Hair follicular keratinocyte (primary cell): ENCODE results near the gene SPTLC1. TPM values are rescaled to one million over a fixed set of nuclear protein-coding genes. Genes with fewer than 3 reads are reported as not detected.

ENCODE experiments used
- total RNA-seq: library from RNA; depleted of rRNA; stranded (reverse); fragments of >200 nt; gene quantifications from 2 replicates; pipeline ENCODE4 v1.2.3, GENCODE V29; 2015

SPTLC1 gene
- total RNA-seq: 69.9 and 86.3 TPM in 2 replicates

GRCh38 chr9:92115071-92115858 is at the start of gene SPTLC1:
Gene SPTLC1 (minus strand): TSS chr9:92115413. CDS start chr9:92115370, 43 bp downstream.

Other genes starting within 250 kb of the SPTLC1 start
- gene ROR2, start 165.2 kb downstream of the SPTLC1 start, total RNA-seq: not detected in 2 replicates
- 162 and 224 TPM in 2 replicates for gene IARS1, start 178.3 kb upstream of the SPTLC1 start, total RNA-seq
- gene NOL8, start 209.9 kb upstream of the SPTLC1 start, total RNA-seq: 20.6 and 22.7 TPM in 2 replicates
- gene CENPP, start 210.5 kb upstream of the SPTLC1 start, total RNA-seq: 3.9 and 8.6 TPM in 2 replicates